ENCODE data around the gene GPX7.

DNA sequence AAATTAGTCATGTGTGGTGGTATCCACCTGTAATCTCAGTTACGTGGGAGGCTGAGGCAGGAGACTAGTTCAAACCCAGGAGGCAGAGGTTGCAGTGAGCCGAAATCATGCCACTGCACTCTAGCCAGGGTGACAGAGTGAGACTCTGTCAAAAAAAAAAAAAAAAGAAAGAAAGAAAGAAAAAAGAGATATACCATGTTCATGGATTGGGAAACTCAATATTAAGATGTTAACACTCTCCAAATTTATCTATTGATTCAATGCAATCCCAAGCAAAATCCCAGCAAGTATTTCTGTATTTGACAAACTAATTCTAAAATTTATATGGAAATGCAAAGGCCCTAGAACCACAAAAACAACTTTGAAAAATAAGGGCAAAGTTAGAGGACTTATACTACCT, 19.8 kb downstream of the GPX7 start:
- no peak for TF ChIP-seq POLR2A (IDR thresholded peaks at IDR 0.05; ENCODE audit: low read length)
- TF ChIP-seq GATA1 (IDR thresholded peaks at IDR 0.05; ENCODE audit: low read depth, low read length): no peak
